GM12891 (cell line): ENCODE measurements around the gene HTRA3.

Experiments
- POLR2A ChIP-seq: IDR thresholded peaks from 2 replicates; pipeline ENCODE4 v1.6.1; 2011; ENCODE audit warnings: low read depth, low read length, control low read depth
- POLR2AphosphoS5 ChIP-seq: IDR thresholded peaks from 2 replicates; pipeline ENCODE4 v1.6.1; 2011; ENCODE audit warnings: low read depth, low read length, control low read depth
- SPI1 ChIP-seq: IDR thresholded peaks from 2 replicates; pipeline ENCODE4 v1.6.1; 2011; ENCODE audit warnings: low read depth, low read length, control low read depth
- TAF1 ChIP-seq: IDR thresholded peaks from 2 replicates; pipeline ENCODE4 v1.6.1; 2011; ENCODE audit warnings: low read depth, low read length, control low read depth

DNA sequence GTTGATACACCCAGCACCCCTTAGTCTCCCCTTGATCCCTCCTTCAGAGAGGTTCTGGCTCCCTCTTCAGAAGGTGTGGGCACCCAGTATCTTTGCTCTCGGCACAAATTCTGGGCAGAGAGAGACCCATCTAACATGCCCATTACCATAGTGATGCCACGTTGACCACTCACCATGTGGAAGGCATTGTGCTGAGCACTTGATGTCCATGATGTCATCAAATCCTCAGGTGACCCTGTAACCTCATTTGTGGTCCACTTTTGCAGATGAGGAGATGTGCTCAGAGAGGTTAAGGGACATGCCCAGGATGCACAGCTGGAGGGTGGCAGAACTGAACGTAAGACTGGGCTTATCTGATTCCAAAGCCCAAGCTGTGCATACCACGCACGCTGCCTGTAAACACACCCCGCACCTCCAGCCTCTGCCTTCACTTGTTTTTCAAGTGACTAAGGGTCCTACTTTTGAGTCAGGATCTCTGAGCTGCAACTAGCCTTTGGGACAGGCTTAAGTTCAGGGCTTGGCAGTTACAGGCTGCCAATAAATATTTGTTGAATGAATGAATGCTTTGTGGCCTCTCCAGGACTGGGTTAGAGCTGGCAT is 55.2 kb downstream of the HTRA3 start:
- TF ChIP-seq POLR2A (no peak), POLR2AphosphoS5 (no peak), TAF1 (no peak), SPI1 (no peak)
